ENCODE data around the gene KCNMA1. TPM values are rescaled to one million over a fixed set of nuclear protein-coding genes. Genes with fewer than 3 reads are reported as not detected.

Gene KCNMA1
- total RNA-seq, 2 donors from 2014 or later = 5.9 to 9.3 TPM

GRCh38 chr10:77682393-77683087 lies 44.9 kb upstream of the KCNMA1 start:
- Histone ChIP-seq H3K36me3 (replicated peaks in 1 of 2; ENCODE audit: insufficient read depth in 1 of 2, low read depth in 2 of 2) (no peaks in the 10 kb centered on the region), H3K4me3 (no peak overlapping the region), H3K27me3 (no peaks in the 10 kb centered on the region), H3K4me1 (peaks cover 25% of the 10 kb centered on the region), H3K9me3 (no peaks in the 10 kb centered on the region), H3K27ac (peak overlapping the region in 3 of 4 donors; percentile 60 to 74 (median 62))
- intact Hi-C loops (cut with DNase I) = no loop called here
- 77 to 86% methylated on average over 5 of the region's 5 CpGs for WGBS, 2 donors
- no peak for TF ChIP-seq POLR2A (IDR thresholded peaks at IDR 0.05)
- no peak for TF ChIP-seq CTCF (IDR thresholded peaks at IDR 0.05)
- DNase-seq = no peak
- ATAC-seq = peak; percentile 32

GRCh38 chr10:77681839-77682238 lies 44.2 kb upstream of the KCNMA1 start:
- H3K4me3 ChIP-seq = no peak overlapping the region
- 40 to 51% methylated on average over 6 of the region's 6 CpGs for WGBS, 2 donors
- DNase-seq (peak in 2 of 4 donors; percentile 31 to 41), ATAC-seq (no peak)
- no peaks in the 10 kb centered on the region for H3K36me3 ChIP-seq (replicated peaks in 1 of 2; ENCODE audit: insufficient read depth in 1 of 2, low read depth in 2 of 2)
- TF ChIP-seq CTCF (IDR thresholded peaks at IDR 0.05) (no peak), POLR2A (IDR thresholded peaks at IDR 0.05) (no peak)
- peak overlapping the region in 3 of 4 donors; percentile 60 to 74 (median 62) for H3K27ac ChIP-seq
- H3K4me1 ChIP-seq = peaks cover 25% of the 10 kb centered on the region
- H3K9me3 ChIP-seq = no peaks in the 10 kb centered on the region
- H3K27me3 ChIP-seq = no peaks in the 10 kb centered on the region
- intact Hi-C loops (cut with DNase I) = no loop called here

GRCh38 chr10:77680811-77681210 lies 43.2 kb upstream of the KCNMA1 start:
- intact Hi-C loops (cut with DNase I) = no loop called here
- Histone ChIP-seq H3K36me3 (replicated peaks in 1 of 2; ENCODE audit: insufficient read depth in 1 of 2, low read depth in 2 of 2) (no peaks in the 10 kb centered on the region), H3K27me3 (no peaks in the 10 kb centered on the region), H3K9me3 (no peaks in the 10 kb centered on the region), H3K4me3 (no peak overlapping the region), H3K4me1 (peaks cover 25% of the 10 kb centered on the region), H3K27ac (no peak overlapping the region)
- no peak for ATAC-seq
- no peak for DNase-seq
- WGBS, 2 donors = 93 to 98% methylated on average over 8 of the region's 8 CpGs
- TF ChIP-seq CTCF (IDR thresholded peaks at IDR 0.05) = no peak
- TF ChIP-seq POLR2A (IDR thresholded peaks at IDR 0.05) = no peak

- H3K27me3 ChIP-seq = no peaks in the 10 kb centered on the region
- no peak overlapping the region for H3K4me3 ChIP-seq
- DNase-seq (no peak), ATAC-seq (no peak)
- H3K4me1 ChIP-seq = peaks cover 25% of the 10 kb centered on the region
- no peak for TF ChIP-seq CTCF (IDR thresholded peaks at IDR 0.05)
- TF ChIP-seq POLR2A (IDR thresholded peaks at IDR 0.05) = no peak
- intact Hi-C loops (cut with DNase I) = no loop called here
- no peaks in the 10 kb centered on the region for H3K36me3 ChIP-seq (replicated peaks in 1 of 2; ENCODE audit: insufficient read depth in 1 of 2, low read depth in 2 of 2)
- WGBS, 2 donors = 69 to 97% methylated on average over 2 to 3 of the region's 3 CpGs
- H3K9me3 ChIP-seq = no peaks in the 10 kb centered on the region
- no peak overlapping the region for H3K27ac ChIP-seq
These were observed 42.5 kb upstream of the KCNMA1 start for GRCh38 chr10:77680065-77680464.

GRCh38 chr10:77679217-77679616 lies 41.6 kb upstream of the KCNMA1 start:
- DNase-seq = no peak
- WGBS, 2 donors = 84 to 90% methylated on average over 5 of the region's 5 CpGs
- ATAC-seq = no peak
- Histone ChIP-seq H3K27ac (no peak overlapping the region), H3K27me3 (no peaks in the 10 kb centered on the region), H3K9me3 (no peaks in the 10 kb centered on the region), H3K4me1 (peaks cover 25% of the 10 kb centered on the region), H3K36me3 (replicated peaks in 1 of 2; ENCODE audit: insufficient read depth in 1 of 2, low read depth in 2 of 2) (no peaks in the 10 kb centered on the region), H3K4me3 (no peak overlapping the region)
- TF ChIP-seq POLR2A (IDR thresholded peaks at IDR 0.05) = no peak
- no peak for TF ChIP-seq CTCF (IDR thresholded peaks at IDR 0.05)
- intact Hi-C loops (cut with DNase I) = no loop called here
